Neural cell (in vitro differentiated cells): ENCODE measurements around the gene ACOT6. TPM values are rescaled to one million over a fixed set of nuclear protein-coding genes. Genes with fewer than 3 reads are reported as not detected.
"Not testable (repeated sequence)": the region's sequence is repeated elsewhere in the genome, so short reads cannot be mapped to it uniquely, and the experiment has no call there.

Experiments used
- H2AFZ ChIP-seq: fragments of 200-600, 300-800 bp; sonication (generic), shearing (Covaris generic); 2 replicates; pipeline ENCODE4 v1.6.0; 2014; ENCODE audit warnings: low read depth, mild to moderate bottlenecking, antibody characterized with exemption, low read length, moderate library complexity
- H3F3A ChIP-seq: fragments of 200-600 bp; shearing (Covaris generic); 2 replicates; pipeline ENCODE4 v1.6.1; 2016; ENCODE audit warnings: mild to moderate bottlenecking, moderate library complexity, mixed read lengths, antibody characterized with exemption, low read length; ENCODE audit not compliant: insufficient read depth, poor library complexity, severe bottlenecking
- H3K27ac ChIP-seq: fragments of 200-600, 300-800 bp; sonication (generic), shearing (Covaris generic); 2 replicates; pipeline ENCODE4 v1.5.1; 2014; ENCODE audit warnings: mild to moderate bottlenecking, low read length, moderate library complexity
- H3K27me3 ChIP-seq: fragments of 300-800, 200-600 bp; sonication (generic), shearing (Covaris generic); 2 replicates; pipeline ENCODE4 v1.6.0; 2014; ENCODE audit warnings: mild to moderate bottlenecking, low read depth, low read length, moderate library complexity; ENCODE audit not compliant: insufficient read depth
- H3K36me3 ChIP-seq: fragments of 300-800, 200-600 bp; sonication (generic), shearing (Covaris generic); 2 replicates; pipeline ENCODE4 v1.5.1; 2014; ENCODE audit warnings: mild to moderate bottlenecking, antibody characterized with exemption, low read length, moderate library complexity; ENCODE audit not compliant: insufficient read depth
- H3K4me2 ChIP-seq: fragments of 300-800, 200-600 bp; sonication (generic), shearing (Covaris generic); 2 replicates; pipeline ENCODE4 v1.6.0; 2014; ENCODE audit warnings: mild to moderate bottlenecking, low read length
- H3K4me3 ChIP-seq: fragments of 300-800, 200-600 bp; sonication (generic), shearing (Covaris generic); 2 replicates; pipeline ENCODE4 v1.5.1; 2014; ENCODE audit warnings: mild to moderate bottlenecking, low read length, moderate library complexity
- H3K79me2 ChIP-seq: fragments of 200-600 bp; shearing (Covaris generic); replicated peaks from 2 replicates; pipeline ENCODE4 v1.6.0; 2014; ENCODE audit warnings: mild to moderate bottlenecking, low read length, moderate library complexity; ENCODE audit not compliant: insufficient read depth
- H3K9ac ChIP-seq: fragments of 300-800, 200-600 bp; sonication (generic), shearing (Covaris generic); 2 replicates; pipeline ENCODE4 v1.6.1; 2016; ENCODE audit warnings: mild to moderate bottlenecking, low read length, mixed read lengths
- H3K9me2 ChIP-seq: fragments of 200-600 bp; shearing (Covaris generic); 2 replicates; pipeline ENCODE4 v1.6.1; 2016; ENCODE audit warnings: mild to moderate bottlenecking, low read length, mixed read lengths; ENCODE audit not compliant: insufficient read depth
- H3K9me3 ChIP-seq: fragments of 200-600, 300-800 bp; sonication (generic), shearing (Covaris generic); 2 replicates; pipeline ENCODE4 v1.6.1; 2016; ENCODE audit warnings: mild to moderate bottlenecking, mixed run types, low read length, moderate library complexity, mixed read lengths
- H4K20me1 ChIP-seq: fragments of 200-600 bp; shearing (Covaris generic); 2 replicates; pipeline ENCODE4 v1.6.1; 2016; ENCODE audit warnings: mild to moderate bottlenecking, mixed run types; ENCODE audit not compliant: insufficient read depth
- EP300 ChIP-seq: fragments of 450-650 bp; conservative IDR thresholded peaks from 2 replicates; pipeline ENCODE4 v1.6.1; 2014; ENCODE audit warnings: antibody characterized with exemption, mild to moderate bottlenecking, moderate library complexity; ENCODE audit not compliant: poor library complexity, severe bottlenecking
- EZH2 ChIP-seq: fragments of 200-600, 300-800 bp; shearing (Covaris generic), sonication (generic); IDR thresholded peaks from 2 replicates; pipeline ENCODE4 v1.6.1; 2014; ENCODE audit warnings: antibody characterized with exemption, low read length, borderline replicate concordance, mild to moderate bottlenecking; ENCODE audit not compliant: insufficient read depth, poor library complexity, severe bottlenecking
- MXI1 ChIP-seq: fragments of 450-650 bp; conservative IDR thresholded peaks from 2 replicates; pipeline ENCODE4 v1.6.1; 2014; ENCODE audit warnings: antibody characterized with exemption, mild to moderate bottlenecking; ENCODE audit not compliant: poor library complexity, severe bottlenecking
- POLR2AphosphoS5 ChIP-seq: IDR thresholded peaks from 2 replicates; pipeline ENCODE4 v1.6.1; 2012
- RAD21 ChIP-seq: fragments of 450-650 bp; conservative IDR thresholded peaks from 2 replicates; pipeline ENCODE4 v1.6.1; 2014; ENCODE audit warnings: antibody characterized with exemption, mild to moderate bottlenecking, moderate library complexity
- SMC3 ChIP-seq: fragments of 450-650 bp; conservative IDR thresholded peaks from 2 replicates; pipeline ENCODE4 v1.6.1; 2014; ENCODE audit warnings: antibody characterized with exemption, mild to moderate bottlenecking, moderate library complexity; ENCODE audit not compliant: poor library complexity
- TAF1 ChIP-seq: IDR thresholded peaks from 2 replicates; pipeline ENCODE4 v1.6.1; 2012; ENCODE audit warnings: low read depth
- polyA plus RNA-seq: library from polyadenylated mRNA; depleted of rRNA; stranded (reverse); fragments of >200 nt; gene quantifications from 2 replicates; pipeline ENCODE4 v1.2.3, GENCODE V29; 2014
- TF ChIP-seq, protein P1 (sequence below): fragments of 450-650 bp; IDR thresholded peaks from 2 replicates; pipeline ENCODE4 v1.5.1; 2014; ENCODE audit warnings: antibody characterized with exemption, mild to moderate bottlenecking, moderate library complexity; ENCODE audit not compliant: poor library complexity, severe bottlenecking
- TF ChIP-seq, protein P2 (sequence below): IDR thresholded peaks from 2 replicates; pipeline ENCODE4 v1.6.1; 2012; ENCODE audit warnings: borderline replicate concordance

The ACOT6 gene
- polyA plus RNA-seq, 1 donor from 2014 or later: not detected

GRCh38 chr14:73589116-73589515, 23.2 kb upstream of the ACOT6 start:
- Histone ChIP-seq H3K9me3 (no peaks in the 10 kb centered on the region), H3K27me3 (peaks cover 20% of the 10 kb centered on the region), H3K36me3 (no peaks in the 10 kb centered on the region), H3K9ac (no peak overlapping the region), H3K4me2 (no peak overlapping the region), H3K9me2 (no peaks in the 10 kb centered on the region), H3F3A (no peaks in the 10 kb centered on the region), H4K20me1 (no peaks in the 10 kb centered on the region), H2AFZ (no peak overlapping the region), H3K27ac (no peak overlapping the region), H3K79me2 (no peaks in the 10 kb centered on the region), H3K4me3 (no peak overlapping the region)
- TF ChIP-seq POLR2AphosphoS5: no peak
- TF ChIP-seq, protein P1, sequence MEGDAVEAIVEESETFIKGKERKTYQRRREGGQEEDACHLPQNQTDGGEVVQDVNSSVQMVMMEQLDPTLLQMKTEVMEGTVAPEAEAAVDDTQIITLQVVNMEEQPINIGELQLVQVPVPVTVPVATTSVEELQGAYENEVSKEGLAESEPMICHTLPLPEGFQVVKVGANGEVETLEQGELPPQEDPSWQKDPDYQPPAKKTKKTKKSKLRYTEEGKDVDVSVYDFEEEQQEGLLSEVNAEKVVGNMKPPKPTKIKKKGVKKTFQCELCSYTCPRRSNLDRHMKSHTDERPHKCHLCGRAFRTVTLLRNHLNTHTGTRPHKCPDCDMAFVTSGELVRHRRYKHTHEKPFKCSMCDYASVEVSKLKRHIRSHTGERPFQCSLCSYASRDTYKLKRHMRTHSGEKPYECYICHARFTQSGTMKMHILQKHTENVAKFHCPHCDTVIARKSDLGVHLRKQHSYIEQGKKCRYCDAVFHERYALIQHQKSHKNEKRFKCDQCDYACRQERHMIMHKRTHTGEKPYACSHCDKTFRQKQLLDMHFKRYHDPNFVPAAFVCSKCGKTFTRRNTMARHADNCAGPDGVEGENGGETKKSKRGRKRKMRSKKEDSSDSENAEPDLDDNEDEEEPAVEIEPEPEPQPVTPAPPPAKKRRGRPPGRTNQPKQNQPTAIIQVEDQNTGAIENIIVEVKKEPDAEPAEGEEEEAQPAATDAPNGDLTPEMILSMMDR: no peak
- no peak for TF ChIP-seq SMC3
- no peak for TF ChIP-seq EZH2
- no peak for TF ChIP-seq TAF1
- TF ChIP-seq EP300: no peak
- TF ChIP-seq, protein P2, sequence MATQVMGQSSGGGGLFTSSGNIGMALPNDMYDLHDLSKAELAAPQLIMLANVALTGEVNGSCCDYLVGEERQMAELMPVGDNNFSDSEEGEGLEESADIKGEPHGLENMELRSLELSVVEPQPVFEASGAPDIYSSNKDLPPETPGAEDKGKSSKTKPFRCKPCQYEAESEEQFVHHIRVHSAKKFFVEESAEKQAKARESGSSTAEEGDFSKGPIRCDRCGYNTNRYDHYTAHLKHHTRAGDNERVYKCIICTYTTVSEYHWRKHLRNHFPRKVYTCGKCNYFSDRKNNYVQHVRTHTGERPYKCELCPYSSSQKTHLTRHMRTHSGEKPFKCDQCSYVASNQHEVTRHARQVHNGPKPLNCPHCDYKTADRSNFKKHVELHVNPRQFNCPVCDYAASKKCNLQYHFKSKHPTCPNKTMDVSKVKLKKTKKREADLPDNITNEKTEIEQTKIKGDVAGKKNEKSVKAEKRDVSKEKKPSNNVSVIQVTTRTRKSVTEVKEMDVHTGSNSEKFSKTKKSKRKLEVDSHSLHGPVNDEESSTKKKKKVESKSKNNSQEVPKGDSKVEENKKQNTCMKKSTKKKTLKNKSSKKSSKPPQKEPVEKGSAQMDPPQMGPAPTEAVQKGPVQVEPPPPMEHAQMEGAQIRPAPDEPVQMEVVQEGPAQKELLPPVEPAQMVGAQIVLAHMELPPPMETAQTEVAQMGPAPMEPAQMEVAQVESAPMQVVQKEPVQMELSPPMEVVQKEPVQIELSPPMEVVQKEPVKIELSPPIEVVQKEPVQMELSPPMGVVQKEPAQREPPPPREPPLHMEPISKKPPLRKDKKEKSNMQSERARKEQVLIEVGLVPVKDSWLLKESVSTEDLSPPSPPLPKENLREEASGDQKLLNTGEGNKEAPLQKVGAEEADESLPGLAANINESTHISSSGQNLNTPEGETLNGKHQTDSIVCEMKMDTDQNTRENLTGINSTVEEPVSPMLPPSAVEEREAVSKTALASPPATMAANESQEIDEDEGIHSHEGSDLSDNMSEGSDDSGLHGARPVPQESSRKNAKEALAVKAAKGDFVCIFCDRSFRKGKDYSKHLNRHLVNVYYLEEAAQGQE: no peak
- no peak for TF ChIP-seq MXI1
- TF ChIP-seq RAD21: no peak

- H4K20me1 ChIP-seq, H3K4me3 ChIP-seq, H2AFZ ChIP-seq, H3K9me3 ChIP-seq, H3F3A ChIP-seq, H3K9me2 ChIP-seq, H3K27ac ChIP-seq, H3K79me2 ChIP-seq, H3K36me3 ChIP-seq, H3K4me2 ChIP-seq, H3K9ac ChIP-seq: not testable (repeated sequence)
- H3K27me3 ChIP-seq: peaks cover 20% of the 10 kb centered on the region
These were observed 21.7 kb upstream of the ACOT6 start for GRCh38 chr14:73590673-73591004.

DNA sequence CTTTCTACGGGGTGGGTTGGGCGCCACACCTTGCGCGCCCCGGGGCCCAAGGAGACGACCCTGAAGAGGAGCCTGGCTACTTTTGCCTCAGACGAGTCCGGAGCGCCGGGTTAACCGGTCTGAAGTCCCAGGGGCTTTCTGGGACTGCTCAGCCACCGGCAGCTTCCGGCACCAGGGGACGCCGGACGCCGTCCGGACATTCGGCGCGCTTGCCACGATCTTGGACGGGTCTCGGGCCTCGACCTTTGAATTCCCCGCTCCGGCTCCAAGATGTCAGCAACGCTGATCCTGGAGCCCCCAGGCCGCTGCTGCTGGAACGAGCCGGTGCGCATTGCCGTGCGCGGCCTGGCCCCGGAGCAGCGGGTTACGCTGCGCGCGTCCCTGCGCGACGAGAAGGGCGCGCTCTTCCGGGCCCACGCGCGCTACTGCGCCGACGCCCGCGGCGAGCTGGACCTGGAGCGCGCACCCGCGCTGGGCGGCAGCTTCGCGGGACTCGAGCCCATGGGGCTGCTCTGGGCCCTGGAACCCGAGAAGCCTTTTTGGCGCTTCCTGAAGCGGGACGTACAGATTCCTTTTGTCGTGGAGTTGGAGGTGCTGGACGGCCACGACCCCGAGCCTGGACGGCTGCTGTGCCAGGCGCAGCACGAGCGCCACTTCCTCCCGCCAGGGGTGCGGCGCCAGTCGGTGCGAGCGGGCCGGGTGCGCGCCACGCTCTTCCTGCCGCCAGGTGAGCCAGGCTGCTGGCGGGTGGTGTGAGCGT, 20.4 kb upstream of the ACOT6 start, which contains the start of gene ACOT4:
TSS of gene ACOT4 (plus strand) at position 184 of the 760 bp plus-strand sequence. CDS start at position 271, 87 bp downstream.
- Histone ChIP-seq H3K4me3 (peak within 1 kb of the TSS; percentile 63), H3K27me3 (peaks cover 20% of the 10 kb centered on the region), H3K36me3 (no peaks in the 10 kb centered on the region), H3F3A (no peaks in the 10 kb centered on the region), H3K27ac (no peak within 1 kb of the TSS), H3K9me2 (no peaks in the 10 kb centered on the region), H3K4me2 (no peak within 1 kb of the TSS), H3K9ac (no peak within 1 kb of the TSS), H3K9me3 (no peaks in the 10 kb centered on the region), H3K79me2 (no peaks in the 10 kb centered on the region), H2AFZ (no peak within 1 kb of the TSS), H4K20me1 (no peaks in the 10 kb centered on the region)
- no peak for TF ChIP-seq EP300
- TF ChIP-seq RAD21: no peak
- TF ChIP-seq, protein P2: no peak
- TF ChIP-seq POLR2AphosphoS5: no peak
- TF ChIP-seq SMC3: no peak
- TF ChIP-seq, protein P1: no peak
- TF ChIP-seq MXI1: no peak
- no peak for TF ChIP-seq TAF1
- TF ChIP-seq EZH2: no peak
